IPS DF 4.7 (cell line): Measurements from ENCODE around the gene NCAPD2.
"Not testable (repeated sequence)": the region's sequence is repeated elsewhere in the genome, so short reads cannot be mapped to it uniquely, and the experiment has no call there.

Experiments used
- DNase-seq: peaks from one replicate; pipeline ENCODE4 v3.0.0-alpha.2; 2013; ENCODE audit warnings: low spot score; ENCODE audit errors: extremely low read depth

The NCAPD2 gene

DNA sequence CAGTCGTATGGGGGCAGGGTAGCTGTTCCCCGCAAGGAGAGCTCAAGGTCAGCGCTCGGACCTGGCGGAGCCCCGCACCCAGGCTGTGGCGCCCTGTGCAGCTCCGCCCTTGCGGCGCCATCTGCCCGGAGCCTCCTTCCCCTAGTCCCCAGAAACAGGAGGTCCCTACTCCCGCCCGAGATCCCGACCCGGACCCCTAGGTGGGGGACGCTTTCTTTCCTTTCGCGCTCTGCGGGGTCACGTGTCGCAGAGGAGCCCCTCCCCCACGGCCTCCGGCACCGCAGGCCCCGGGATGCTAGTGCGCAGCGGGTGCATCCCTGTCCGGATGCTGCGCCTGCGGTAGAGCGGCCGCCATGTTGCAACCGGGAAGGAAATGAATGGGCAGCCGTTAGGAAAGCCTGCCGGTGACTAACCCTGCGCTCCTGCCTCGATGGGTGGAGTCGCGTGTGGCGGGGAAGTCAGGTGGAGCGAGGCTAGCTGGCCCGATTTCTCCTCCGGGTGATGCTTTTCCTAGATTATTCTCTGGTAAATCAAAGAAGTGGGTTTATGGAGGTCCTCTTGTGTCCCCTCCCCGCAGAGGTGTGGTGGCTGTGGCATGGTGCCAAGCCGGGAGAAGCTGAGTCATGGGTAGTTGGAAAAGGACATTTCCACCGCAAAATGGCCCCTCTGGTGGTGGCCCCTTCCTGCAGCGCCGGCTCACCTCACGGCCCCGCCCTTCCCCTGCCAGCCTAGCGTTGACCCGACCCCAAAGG lies 41.2 kb downstream of the NCAPD2 start:
- no peak for DNase-seq

DNA sequence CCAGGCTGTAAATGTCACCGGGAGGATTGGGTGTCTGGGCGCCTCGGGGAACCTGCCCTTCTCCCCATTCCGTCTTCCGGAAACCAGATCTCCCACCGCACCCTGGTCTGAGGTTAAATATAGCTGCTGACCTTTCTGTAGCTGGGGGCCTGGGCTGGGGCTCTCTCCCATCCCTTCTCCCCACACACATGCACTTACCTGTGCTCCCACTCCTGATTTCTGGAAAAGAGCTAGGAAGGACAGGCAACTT lies 41.7 kb downstream of the NCAPD2 start:
- no peak for DNase-seq

DNA sequence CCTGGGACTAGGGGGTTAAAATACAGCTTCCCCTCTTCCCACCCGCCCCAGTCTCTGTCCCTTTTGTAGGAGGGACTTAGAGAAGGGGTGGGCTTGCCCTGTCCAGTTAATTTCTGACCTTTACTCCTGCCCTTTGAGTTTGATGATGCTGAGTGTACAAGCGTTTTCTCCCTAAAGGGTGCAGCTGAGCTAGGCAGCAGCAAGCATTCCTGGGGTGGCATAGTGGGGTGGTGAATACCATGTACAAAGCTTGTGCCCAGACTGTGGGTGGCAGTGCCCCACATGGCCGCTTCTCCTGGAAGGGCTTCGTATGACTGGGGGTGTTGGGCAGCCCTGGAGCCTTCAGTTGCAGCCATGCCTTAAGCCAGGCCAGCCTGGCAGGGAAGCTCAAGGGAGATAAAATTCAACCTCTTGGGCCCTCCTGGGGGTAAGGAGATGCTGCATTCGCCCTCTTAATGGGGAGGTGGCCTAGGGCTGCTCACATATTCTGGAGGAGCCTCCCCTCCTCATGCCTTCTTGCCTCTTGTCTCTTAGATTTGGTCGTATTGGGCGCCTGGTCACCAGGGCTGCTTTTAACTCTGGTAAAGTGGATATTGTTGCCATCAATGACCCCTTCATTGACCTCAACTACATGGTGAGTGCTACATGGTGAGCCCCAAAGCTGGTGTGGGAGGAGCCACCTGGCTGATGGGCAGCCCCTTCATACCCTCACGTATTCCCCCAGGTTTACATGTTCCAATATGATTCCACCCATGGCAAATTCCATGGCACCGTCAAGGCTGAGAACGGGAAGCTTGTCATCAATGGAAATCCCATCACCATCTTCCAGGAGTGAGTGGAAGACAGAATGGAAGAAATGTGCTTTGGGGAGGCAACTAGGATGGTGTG lies 42.3 kb downstream of the NCAPD2 start:
- no peak for DNase-seq

DNA sequence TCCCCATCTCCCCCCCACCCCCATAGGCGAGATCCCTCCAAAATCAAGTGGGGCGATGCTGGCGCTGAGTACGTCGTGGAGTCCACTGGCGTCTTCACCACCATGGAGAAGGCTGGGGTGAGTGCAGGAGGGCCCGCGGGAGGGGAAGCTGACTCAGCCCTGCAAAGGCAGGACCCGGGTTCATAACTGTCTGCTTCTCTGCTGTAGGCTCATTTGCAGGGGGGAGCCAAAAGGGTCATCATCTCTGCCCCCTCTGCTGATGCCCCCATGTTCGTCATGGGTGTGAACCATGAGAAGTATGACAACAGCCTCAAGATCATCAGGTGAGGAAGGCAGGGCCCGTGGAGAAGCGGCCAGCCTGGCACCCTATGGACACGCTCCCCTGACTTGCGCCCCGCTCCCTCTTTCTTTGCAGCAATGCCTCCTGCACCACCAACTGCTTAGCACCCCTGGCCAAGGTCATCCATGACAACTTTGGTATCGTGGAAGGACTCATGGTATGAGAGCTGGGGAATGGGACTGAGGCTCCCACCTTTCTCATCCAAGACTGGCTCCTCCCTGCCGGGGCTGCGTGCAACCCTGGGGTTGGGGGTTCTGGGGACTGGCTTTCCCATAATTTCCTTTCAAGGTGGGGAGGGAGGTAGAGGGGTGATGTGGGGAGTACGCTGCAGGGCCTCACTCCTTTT lies 43.1 kb downstream of the NCAPD2 start:
- no peak for DNase-seq

DNA sequence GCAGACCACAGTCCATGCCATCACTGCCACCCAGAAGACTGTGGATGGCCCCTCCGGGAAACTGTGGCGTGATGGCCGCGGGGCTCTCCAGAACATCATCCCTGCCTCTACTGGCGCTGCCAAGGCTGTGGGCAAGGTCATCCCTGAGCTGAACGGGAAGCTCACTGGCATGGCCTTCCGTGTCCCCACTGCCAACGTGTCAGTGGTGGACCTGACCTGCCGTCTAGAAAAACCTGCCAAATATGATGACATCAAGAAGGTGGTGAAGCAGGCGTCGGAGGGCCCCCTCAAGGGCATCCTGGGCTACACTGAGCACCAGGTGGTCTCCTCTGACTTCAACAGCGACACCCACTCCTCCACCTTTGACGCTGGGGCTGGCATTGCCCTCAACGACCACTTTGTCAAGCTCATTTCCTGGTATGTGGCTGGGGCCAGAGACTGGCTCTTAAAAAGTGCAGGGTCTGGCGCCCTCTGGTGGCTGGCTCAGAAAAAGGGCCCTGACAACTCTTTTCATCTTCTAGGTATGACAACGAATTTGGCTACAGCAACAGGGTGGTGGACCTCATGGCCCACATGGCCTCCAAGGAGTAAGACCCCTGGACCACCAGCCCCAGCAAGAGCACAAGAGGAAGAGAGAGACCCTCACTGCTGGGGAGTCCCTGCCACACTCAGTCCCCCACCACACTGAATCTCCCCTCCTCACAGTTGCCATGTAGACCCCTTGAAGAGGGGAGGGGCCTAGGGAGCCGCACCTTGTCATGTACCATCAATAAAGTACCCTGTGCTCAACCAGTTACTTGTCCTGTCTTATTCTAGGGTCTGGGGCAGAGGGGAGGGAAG lies 43.9 kb downstream of the NCAPD2 start:
- not testable (repeated sequence) for DNase-seq

DNA sequence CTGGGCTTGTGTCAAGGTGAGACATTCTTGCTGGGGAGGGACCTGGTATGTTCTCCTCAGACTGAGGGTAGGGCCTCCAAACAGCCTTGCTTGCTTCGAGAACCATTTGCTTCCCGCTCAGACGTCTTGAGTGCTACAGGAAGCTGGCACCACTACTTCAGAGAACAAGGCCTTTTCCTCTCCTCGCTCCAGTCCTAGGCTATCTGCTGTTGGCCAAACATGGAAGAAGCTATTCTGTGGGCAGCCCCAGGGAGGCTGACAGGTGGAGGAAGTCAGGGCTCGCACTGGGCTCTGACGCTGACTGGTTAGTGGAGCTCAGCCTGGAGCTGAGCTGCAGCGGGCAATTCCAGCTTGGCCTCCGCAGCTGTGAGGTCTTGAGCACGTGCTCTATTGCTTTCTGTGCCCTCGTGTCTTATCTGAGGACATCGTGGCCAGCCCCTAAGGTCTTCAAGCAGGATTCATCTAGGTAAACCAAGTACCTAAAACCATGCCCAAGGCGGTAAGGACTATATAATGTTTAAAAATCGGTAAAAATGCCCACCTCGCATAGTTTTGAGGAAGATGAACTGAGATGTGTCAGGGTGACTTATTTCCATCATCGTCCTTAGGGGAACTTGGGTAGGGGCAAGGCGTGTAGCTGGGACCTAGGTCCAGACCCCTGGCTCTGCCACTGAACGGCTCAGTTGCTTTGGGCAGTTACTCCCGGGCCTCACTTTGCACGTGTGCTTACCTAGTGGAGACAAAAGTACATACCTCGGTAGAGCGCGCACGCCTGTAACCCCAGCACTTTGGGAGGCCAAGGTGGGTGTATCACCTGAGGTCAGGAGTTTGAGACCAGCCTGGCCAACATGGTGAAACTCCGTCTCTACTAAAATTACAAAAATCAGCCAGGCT lies 44.8 kb downstream of the NCAPD2 start:
- DNase-seq = no peak

DNA sequence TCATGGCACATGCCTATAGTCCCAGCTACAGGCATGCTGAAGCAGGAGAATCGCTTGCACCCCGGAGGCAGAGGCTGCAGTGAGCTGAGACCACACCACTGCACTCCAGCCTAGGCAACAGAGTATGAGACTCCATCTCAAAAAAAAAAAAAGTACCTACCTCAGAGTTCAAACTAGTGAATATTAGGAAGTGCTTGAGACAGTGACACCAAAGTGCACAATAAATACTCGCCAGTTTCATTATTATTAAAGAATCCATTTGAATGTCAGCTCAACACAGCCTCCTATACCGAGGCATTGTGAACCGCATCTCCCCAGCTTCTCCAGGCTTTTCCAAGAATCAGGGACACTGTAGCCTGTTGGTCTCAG lies 45.4 kb downstream of the NCAPD2 start:
- DNase-seq = no peak

DNA sequence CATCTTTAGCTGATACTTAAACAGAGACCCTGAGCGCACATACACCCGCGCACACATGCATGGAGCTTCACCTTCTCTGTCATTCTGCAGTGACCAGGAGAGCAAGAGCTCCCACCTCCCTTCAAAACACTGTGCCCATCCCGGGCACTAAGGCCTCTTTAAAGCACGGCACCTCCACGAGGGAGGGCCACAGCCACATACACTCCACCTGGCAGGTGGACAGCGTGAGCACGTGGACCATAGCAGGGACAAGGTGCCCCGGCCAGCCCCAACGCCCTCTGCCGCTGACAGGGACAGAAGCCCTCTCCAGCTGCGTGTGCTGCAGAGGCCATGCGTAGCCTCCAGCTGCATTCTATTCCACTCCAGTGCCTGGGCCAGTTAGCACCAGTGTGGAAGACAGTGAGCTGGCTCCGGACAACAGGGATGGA lies 45.8 kb downstream of the NCAPD2 start:
- DNase-seq = no peak

DNA sequence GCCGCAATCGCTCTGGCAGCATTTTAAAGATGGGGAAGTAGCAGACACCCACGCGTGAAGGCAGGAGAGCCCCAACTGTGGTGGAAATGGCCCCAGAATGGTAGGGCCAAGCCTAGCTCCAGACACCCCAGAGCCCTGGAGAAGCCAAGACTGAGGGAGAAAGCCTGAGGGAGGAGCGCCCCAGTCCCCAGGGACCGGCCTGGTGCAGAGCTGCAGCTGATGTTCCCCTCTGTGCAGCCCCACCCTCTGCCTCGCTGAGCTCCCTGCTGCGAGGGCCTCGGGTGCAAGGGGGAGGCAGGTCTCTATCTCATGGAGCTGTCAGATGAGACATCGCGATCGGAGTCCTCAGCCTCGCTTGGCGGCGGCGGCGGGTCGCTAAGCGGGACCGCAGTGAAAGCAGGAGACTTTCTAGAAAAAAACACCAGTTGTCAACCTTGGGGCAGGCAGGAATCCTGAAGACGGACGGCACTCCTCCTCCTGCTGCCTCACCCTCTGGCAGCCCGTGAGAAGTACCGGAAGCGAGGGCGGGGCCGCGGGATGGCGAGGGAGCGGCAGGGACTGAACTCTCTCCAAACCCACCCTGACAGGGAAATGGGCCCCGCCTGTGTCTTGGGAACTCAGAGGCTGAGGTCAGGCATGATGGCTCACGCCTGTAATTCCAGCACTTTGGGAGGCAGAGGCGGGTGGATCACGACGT lies 46.4 kb downstream of the NCAPD2 start:
- no peak for DNase-seq

DNA sequence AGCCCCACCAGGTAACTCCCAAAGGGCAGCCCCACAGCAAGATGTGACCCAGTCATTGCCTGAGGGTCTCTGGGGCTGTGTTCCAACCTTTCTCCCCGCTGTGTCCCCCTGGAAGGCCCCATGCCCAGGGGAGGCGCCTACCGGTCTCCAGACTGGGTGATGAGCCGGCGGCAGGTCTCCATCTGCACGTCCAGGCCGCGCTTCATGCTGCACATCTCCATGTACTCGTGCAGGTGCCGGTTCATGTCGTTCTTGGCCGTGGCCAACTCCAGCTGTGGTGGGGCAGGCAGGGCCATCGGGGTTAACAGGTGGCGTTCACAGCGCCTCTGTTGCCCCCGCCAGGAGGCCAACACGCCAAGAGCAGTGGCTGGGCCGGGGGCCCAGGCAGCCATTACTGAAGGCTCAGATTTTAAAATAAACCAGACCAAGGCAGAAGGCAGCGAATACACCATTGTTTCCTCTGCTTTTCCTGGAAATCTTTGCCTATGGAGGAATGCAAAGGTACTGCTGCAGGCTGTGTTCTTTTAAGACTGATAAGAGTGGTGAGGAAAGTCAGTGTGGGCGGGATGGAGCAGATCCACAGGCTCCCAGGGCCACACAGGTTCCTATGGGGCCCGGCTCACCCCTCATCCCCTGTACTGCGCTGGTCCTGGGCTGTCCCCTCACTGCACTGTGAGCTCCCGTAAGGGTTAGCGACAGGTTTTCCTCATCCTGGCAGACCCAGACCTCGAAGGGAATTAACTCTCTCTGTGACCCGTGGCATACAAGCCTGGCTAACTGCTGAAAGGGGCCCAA lies 47.7 kb downstream of the NCAPD2 start:
- no peak for DNase-seq

DNA sequence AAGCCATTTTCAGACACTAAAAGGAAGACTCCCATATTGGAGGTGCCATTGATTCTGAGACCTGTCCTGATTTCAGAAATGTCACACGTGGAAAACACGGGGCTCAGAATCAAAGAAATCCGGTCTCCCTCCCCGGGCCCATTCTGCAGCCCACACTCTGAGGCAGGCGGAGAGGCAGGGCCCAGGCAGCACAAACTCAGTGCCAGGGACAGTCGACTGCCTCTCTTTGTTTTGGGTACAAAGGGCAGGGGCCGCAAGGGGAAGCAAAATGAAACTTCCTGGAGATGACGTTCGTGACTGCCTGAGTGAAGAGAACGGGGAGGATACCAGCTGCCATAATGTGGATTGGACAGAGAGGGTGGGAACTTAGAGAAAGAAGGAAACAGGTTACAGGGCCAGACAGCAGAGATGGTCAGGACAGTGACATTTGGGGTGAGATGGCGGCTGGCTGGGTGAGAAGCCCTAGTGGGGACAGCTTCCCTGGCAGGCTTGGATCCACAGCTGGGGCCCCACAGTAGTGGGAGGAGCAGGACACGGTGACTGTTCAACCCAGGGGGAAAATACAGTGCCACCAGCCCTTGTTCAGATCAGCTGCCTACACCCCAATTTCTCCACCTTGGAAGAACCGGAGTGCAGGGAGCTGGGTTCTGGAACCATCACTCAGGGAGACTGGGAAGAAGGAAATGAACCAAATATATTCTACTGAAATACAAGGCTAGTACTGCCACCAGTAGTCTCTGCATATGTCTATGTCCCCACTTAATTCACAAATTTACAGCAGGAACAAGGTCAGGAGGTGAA lies 48.5 kb downstream of the NCAPD2 start:
- DNase-seq = no peak

DNA sequence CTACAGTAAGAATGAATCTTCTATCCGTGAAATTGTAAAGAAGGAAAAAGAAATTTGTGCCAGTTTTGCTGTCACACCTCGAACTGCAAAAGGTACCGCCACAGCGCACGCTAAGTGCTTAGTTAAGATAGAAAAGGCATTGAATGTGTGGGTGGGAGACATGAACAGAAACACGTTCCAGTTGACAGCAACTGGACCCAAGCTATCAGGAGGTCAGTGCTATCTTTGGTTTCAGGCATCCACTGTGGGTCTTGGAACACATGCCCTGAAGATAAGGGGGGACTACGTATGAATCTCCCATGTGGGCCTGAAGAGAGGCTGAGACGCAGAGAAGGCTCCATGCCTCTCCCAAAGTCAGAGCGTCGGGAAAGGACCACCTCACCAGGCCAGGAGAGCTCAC lies 52.1 kb downstream of the NCAPD2 start:
- DNase-seq = no peak

DNA sequence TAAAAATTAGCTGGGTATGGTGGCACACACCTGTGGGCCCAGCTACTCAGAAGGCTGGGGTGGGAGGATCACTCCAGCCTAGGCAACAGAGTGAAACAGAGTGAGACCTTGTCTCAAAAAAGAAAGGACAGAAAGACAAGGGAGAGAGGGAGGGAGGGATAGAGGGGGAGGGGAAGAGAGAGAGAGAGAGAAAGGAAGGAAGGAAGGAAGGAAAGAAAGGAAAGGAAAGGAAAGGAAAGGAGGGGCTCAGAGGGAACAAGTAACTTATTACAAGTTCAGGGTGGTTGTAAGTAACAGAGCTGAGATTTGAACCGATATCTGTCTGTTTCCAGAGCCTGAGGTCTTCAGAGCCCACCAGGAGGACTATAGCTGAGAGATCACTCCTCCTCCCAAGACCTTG lies 53.7 kb downstream of the NCAPD2 start:
- no peak for DNase-seq

DNA sequence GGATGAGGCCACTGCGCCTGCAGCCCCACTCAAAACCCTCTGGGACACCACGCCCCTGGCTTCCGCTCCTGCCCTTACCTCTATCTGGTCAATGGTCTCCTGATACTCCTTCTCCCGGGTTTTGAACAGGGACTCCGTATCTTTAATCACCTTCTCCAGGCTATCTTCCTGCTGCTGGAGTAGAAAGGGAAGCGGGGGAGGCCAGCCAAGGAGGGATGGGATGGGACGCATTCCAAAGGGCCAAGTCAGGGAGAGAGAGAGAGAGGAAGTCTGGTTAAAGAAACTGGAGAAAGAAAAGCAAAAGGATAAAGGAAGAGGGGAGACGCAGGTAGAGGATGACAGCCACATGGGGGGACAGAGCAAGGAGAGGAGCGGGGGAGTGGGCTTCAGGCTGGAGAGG lies 54.1 kb downstream of the NCAPD2 start:
- DNase-seq = no peak

DNA sequence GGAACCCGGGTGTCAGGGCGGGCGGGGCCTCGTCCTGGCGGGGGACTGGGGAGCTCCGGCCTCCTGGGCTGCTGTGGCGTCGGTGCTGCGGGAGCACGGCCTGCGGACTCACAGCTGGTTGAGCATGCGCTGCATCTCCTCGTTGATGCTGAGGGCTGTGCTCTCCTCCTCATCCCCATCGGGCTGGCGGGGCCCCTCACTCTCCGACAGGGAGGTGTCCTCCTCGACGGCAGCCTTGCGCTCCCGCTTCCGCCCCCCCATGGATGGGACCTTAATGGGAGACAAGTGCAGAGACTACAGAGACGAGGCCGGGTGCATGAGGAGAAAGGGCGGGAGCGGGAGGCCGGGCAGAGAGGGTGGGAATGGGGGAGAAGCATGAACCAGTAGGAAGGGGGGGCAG lies 54.7 kb downstream of the NCAPD2 start:
- DNase-seq = no peak

DNA sequence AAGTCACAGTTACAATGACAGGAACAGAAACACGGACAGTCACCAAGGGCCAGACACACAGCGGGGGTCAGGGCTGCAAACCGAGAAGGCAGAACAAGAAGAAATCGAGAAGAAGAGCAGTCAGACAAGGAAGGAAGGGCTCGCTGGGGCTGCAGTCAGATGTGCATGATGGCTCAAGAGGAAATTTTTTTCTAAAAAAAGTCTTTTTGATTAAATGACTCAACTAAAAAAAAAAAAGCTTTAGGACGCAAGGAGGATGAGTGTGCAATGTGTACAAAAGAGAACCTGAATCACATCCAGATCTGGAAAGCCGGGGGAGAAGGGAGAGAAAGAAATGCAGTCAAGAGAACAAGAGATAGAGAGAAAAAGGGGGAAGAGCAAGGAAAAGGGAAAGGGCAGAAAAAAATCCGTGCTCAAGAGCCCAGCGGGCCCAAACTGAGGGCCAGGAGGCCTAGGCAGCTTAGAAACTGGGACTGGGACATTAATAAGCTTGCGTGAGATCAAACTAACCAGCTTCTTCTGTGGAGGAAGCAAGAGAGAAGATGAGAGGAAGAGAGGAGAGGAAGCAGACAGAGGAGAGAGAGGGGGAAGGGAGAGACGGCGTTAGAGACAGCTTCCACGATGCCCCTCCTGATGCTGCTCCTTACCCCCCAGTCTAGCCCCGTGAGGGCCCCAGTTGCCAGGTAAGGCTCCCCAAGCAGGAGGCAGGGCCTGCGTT lies 55.2 kb downstream of the NCAPD2 start:
- DNase-seq = no peak

DNA sequence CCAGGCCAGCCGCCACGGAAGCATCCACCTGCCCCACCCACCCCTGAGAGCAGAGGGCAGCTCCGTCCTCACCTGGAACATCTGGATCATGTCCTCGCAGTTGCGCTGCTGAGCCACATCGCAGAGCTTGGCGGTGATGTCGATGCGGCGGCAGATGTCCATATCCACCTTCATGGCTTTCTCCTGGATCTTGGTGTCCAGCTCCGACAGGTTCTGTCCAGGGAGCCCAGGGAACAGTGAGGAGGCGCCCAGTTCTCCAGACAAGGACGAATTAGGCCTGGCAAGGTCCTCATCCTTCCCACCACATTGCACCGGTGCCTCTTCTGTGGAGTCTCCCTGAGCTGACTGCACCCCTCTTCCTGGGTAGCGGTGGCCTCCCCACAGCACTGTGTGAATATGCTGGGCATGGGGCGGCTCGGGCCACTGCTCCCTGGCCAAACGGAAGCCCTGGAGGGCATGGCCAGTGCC lies 55.8 kb downstream of the NCAPD2 start:
- DNase-seq = no peak
